Raji (cell line): ENCODE data around the gene CXCR6.

ENCODE experiments used
- POLR2A ChIP-seq: IDR thresholded peaks from 2 replicates; pipeline ENCODE4 v1.6.1; 2011; ENCODE audit warnings: low read depth, low read length, control low read depth; ENCODE audit not compliant: insufficient read depth

Gene CXCR6

GRCh38 chr3:45943207-45943846 is at the start of gene CXCR6:
Gene CXCR6 (plus strand): TSS chr3:45943464. CDS start chr3:45946482, 3,018 bp downstream.
- TF ChIP-seq POLR2A: no peak

DNA sequence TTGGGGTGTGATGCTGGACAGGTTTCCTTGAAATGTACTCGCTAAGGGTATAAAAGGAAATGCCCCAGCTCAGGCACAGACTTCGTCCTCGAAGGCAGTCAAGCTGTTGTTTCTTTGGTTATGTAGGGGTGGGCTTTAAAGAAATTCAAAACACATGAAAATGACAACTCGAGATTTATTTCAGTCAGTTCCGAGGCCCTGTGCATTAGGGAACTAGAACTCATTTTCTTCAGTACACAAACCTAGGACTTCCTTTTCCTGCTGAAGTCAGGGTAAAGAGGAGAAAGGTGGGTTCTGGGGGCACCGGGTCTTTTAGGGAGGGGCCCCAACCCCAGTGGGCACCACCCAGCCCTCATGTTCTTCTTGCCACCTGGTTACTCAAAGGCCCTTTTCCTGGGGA is 49.2 kb upstream of the CXCR6 start:
- no peak for TF ChIP-seq POLR2A

GRCh38 chr3:45895686-45896468 is 47.4 kb upstream of the CXCR6 start:
- no peak for TF ChIP-seq POLR2A

DNA sequence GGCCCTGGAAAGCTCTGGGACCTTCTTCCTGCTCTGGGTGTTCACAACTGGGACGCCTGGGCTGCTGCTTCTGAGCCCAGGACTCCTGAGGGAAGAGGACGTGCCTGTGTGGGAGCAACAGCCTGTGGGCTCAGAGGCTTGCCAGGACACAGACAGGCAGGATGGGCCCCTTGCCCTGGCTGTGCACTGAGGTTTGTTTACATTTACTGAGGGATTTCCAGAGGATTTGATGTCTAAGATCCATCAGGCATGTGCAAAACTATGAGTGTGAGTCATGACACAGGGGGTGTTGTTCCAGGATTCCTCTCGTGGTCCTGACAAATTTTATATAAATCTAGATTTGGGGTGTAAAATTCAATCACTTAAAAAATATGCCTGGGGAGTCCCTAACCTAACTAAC is 46.3 kb upstream of the CXCR6 start:
- no peak for TF ChIP-seq POLR2A

GRCh38 chr3:45904931-45905330 is 38.3 kb upstream of the CXCR6 start:
- TF ChIP-seq POLR2A: no peak

DNA sequence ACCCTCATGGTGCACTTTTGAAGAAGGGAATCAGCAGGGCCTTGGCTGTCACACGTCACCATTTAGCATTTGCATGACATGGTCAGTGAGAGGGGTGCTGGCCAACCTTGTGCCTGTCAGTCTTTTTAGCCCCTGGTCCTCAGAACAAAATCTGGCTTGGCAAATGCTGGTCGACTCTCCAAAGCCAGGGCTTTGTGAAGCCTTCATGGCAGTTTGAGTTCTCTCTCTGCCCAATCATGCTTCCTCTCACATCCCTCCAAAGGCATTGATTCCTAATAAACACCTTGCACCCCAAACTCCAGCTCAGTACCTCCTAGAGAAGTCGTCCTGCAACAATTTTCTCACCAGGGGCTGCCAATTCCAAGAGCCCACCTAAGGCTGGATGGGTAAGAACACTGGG is 37.5 kb upstream of the CXCR6 start:
- no peak for TF ChIP-seq POLR2A

- no peak for TF ChIP-seq POLR2A
Observed at GRCh38 chr3:45906681-45907407, 36.4 kb upstream of the CXCR6 start.

GRCh38 chr3:45907769-45908705 is 35.2 kb upstream of the CXCR6 start:
- TF ChIP-seq POLR2A: no peak

- no peak for TF ChIP-seq POLR2A
Observed at GRCh38 chr3:45908761-45909160, 34.5 kb upstream of the CXCR6 start.

DNA sequence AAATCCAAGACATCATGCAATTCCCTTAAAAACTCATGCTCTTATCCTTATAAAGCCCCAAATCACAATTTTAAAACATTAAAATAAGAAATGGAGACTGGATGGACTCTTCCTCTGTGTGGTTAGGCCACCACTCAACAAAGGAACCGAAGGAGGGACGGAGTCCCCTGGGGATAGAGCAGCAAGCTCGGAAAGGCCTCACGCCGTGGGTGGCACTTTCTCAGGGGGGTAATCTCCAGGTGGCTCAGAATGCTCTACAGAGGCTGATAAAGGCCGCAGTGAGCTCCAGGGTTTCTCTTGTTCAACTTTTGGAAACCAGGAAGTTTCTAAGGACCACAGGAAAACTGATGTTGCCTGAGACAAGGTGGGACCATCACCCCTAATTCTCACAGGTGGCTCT is 33.7 kb upstream of the CXCR6 start:
- no peak for TF ChIP-seq POLR2A

DNA sequence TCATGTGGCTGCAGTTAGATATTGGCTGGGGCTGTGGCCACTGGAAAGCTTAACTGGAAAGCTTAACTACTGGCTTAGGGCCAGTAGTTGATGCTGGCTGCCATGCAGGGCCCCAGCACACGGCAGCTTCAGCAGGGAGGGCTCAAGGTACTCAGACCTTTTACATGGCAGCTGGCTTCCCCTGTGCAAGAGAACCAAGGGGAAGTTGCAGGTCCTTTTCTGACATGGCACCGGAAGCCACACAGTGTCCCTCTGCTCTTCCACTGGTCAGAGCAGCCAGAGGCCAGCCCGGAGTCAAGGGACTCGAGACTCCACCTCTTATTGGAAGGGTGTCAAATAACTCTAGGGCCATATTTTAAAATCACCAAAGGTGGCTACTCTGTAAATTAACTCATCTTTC is 32.4 kb upstream of the CXCR6 start:
- no peak for TF ChIP-seq POLR2A

DNA sequence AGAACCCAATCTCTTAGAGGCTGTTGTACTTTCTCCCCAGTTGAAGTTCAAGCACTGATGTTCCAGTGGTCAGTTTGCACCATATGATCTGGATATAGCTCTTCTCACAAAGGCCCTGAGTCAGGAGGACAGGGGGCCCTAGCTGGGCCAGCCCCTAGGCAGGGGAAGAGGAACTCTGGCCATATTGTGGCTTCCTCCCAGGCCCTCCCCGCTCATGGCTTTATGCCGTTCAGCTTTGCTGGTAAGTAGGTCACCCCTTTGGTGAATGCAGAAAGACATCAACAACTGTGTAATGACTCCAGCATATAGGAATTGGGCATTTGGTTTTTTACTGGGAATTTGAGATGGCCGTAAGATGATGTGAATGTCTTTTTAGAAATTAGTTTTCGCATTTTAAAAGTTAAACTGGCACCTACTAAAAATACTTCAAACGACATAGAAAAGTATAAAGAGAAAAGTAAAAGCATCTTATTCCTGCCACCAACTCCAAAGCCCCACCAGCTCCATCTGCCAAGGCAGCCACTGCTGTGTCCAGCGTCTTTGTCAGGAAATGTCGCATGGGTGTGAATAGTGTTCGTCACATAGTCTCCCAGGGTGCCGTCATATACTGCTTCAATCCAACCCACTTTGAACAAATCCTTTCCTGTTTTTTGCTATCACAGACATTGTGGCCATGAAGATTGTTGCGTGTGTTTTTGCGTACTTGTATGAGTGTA is 31.6 kb upstream of the CXCR6 start:
- no peak for TF ChIP-seq POLR2A

DNA sequence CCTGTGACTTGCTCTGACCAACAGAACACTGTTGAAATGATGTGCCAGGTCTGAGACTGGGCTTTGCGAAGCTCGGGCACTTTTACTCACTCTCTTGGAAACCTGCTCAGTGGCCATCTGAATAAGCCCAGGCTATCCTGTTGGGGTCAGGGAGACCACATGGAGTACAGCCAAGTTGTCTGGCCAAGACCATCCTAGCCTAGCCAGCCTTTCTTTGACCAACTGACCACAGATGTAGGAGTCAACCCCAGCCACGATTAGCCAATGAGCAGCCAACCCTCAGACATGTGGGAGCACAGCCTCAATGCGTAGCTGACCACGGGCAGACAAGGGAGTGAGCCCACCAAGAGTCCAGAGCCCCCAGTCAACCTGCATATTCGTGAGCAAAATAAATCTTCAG is 30.8 kb upstream of the CXCR6 start:
- TF ChIP-seq POLR2A: no peak

DNA sequence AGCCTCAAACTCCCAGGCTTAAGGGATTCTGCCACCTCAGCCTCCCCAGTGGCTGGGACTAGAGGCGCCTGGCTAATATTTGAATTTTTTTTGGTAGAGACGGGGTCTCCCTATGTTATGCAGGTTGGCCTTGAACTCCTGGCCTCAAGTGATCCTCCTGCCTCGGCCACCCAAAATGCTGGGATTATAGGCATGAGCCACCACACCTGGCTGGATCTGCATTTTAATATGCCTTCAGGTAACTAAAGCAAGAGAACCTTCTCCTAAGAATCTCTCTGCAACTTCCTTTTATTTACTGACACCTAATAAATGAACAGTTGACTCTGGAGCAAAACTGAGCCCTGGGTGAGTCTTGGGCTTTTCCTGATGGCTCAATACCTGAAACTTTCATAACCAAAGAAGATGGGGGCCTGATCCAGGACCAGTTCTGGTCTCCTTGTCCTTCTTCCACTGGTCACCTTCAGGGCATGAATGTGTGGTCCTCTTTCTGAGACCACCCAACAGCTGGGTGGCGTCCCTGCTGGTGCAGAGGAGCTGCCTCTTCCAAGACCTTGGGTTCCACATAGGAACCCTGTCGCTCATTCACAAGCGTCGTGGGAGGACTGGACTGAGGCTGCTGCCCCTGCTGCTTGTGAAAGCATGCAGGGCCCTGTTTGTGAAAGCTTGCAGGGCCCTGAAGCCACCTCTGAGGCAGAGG is 28.8 kb upstream of the CXCR6 start:
- no peak for TF ChIP-seq POLR2A
